Neural cell (in vitro differentiated cells): ENCODE data around the gene SEC24C.

ENCODE experiments used
- CTCF ChIP-seq: fragments of 450-650 bp; IDR thresholded peaks from 2 replicates; pipeline ENCODE4 v1.5.1; 2014; ENCODE audit warnings: antibody characterized with exemption, mild to moderate bottlenecking, moderate library complexity; ENCODE audit not compliant: poor library complexity, severe bottlenecking
- POLR2AphosphoS5 ChIP-seq: IDR thresholded peaks from 2 replicates; pipeline ENCODE4 v1.6.1; 2012
- RAD21 ChIP-seq: fragments of 450-650 bp; conservative IDR thresholded peaks from 2 replicates; pipeline ENCODE4 v1.6.1; 2014; ENCODE audit warnings: antibody characterized with exemption, mild to moderate bottlenecking, moderate library complexity
- TAF1 ChIP-seq: IDR thresholded peaks from 2 replicates; pipeline ENCODE4 v1.6.1; 2012; ENCODE audit warnings: low read depth
- TF ChIP-seq, protein P1 (sequence below): IDR thresholded peaks from 2 replicates; pipeline ENCODE4 v1.6.1; 2012; ENCODE audit warnings: borderline replicate concordance

- TF ChIP-seq CTCF (no peak), RAD21 (no peak), TAF1 (no peak), POLR2AphosphoS5 (peak; percentile 23)
- TF ChIP-seq, protein P1, sequence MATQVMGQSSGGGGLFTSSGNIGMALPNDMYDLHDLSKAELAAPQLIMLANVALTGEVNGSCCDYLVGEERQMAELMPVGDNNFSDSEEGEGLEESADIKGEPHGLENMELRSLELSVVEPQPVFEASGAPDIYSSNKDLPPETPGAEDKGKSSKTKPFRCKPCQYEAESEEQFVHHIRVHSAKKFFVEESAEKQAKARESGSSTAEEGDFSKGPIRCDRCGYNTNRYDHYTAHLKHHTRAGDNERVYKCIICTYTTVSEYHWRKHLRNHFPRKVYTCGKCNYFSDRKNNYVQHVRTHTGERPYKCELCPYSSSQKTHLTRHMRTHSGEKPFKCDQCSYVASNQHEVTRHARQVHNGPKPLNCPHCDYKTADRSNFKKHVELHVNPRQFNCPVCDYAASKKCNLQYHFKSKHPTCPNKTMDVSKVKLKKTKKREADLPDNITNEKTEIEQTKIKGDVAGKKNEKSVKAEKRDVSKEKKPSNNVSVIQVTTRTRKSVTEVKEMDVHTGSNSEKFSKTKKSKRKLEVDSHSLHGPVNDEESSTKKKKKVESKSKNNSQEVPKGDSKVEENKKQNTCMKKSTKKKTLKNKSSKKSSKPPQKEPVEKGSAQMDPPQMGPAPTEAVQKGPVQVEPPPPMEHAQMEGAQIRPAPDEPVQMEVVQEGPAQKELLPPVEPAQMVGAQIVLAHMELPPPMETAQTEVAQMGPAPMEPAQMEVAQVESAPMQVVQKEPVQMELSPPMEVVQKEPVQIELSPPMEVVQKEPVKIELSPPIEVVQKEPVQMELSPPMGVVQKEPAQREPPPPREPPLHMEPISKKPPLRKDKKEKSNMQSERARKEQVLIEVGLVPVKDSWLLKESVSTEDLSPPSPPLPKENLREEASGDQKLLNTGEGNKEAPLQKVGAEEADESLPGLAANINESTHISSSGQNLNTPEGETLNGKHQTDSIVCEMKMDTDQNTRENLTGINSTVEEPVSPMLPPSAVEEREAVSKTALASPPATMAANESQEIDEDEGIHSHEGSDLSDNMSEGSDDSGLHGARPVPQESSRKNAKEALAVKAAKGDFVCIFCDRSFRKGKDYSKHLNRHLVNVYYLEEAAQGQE: no peak
Observed at GRCh38 chr10:73801253-73801590, 57.0 kb downstream of the SEC24C start.
